ENCODE results near the gene SMARCE1.

DNA sequence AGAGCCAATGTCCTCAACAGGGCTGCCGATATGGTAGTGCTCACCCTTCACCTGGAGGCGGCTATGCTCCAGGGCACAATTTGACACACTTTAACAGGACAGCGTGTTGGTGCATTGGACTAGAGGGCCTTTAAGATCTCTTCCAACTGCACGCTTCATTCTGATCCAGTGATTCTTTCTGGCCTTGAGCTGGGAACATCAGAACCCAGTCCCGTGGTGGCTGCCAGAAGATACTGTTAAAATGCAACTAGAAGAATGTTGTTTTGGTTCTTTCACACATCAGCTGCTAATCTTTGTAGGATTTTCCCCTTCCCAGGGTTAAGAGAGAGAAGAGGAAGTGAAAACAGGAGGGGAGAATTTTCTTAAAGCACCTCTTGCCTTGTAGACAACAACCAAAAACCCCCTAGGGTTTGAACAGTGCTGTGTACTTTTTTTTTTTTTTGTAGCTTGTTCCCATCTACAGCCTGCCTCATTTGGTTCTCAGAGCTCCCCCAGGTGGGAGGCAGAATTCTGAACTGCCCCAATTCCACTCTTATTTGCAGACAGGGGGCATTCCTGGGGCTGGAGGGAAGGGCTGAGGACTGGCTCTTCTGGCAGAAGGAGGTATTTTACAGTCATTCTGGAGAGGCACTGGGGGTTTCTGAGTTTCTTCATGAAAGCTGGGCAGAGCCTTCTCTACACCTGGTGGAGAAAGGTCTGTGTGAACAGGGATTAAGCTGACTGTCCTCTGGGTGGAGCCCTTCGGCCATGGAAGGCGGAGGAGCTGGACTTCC is 32.4 kb downstream of the SMARCE1 start:
- TF ChIP-seq POLR2A (IDR thresholded peaks at IDR 0.05; ENCODE audit: low read length) = no peak
- no peak for TF ChIP-seq GATA1 (IDR thresholded peaks at IDR 0.05; ENCODE audit: low read depth, low read length)
